Measurements from ENCODE around the gene ADCK1. TPM values are rescaled to one million over a fixed set of nuclear protein-coding genes. Genes with fewer than 3 reads are reported as not detected.

The ADCK1 gene
- total RNA-seq, 1 donor from 2014 or later = 8.0 TPM

GRCh38 chr14:77869340-77869739 lies 69.4 kb downstream of the ADCK1 start:
- H3K4me1 Mint-ChIP-seq (ENCODE audit: low read depth) = peaks cover 4% of the 10 kb centered on the region
- no peaks in the 10 kb centered on the region for H3K27me3 Mint-ChIP-seq
- no peak for DNase-seq (ENCODE audit: low spot score, unreplicated experiment)
- no peak overlapping the region for H3K27ac Mint-ChIP-seq
- no peak for TF ChIP-seq CTCF (IDR thresholded peaks at IDR 0.05; ENCODE audit: unreplicated experiment)
- H3K4me3 Mint-ChIP-seq (ENCODE audit: low read depth) = no peak overlapping the region
- H3K36me3 Mint-ChIP-seq (ENCODE audit: insufficient read depth) = peaks cover 7% of the 10 kb centered on the region
- H3K9me3 Mint-ChIP-seq (ENCODE audit: low read depth) = peaks cover 4% of the 10 kb centered on the region

GRCh38 chr14:77870646-77871045 lies 70.7 kb downstream of the ADCK1 start:
- TF ChIP-seq CTCF (IDR thresholded peaks at IDR 0.05; ENCODE audit: unreplicated experiment) = no peak
- no peak overlapping the region for H3K4me3 Mint-ChIP-seq (ENCODE audit: low read depth)
- no peaks in the 10 kb centered on the region for H3K9me3 Mint-ChIP-seq (ENCODE audit: low read depth)
- H3K27me3 Mint-ChIP-seq = no peaks in the 10 kb centered on the region
- no peak overlapping the region for H3K27ac Mint-ChIP-seq
- peaks cover 3% of the 10 kb centered on the region for H3K36me3 Mint-ChIP-seq (ENCODE audit: insufficient read depth)
- DNase-seq (ENCODE audit: low spot score, unreplicated experiment) = no peak
- H3K4me1 Mint-ChIP-seq (ENCODE audit: low read depth) = peaks cover 2% of the 10 kb centered on the region

- H3K36me3 Mint-ChIP-seq (ENCODE audit: insufficient read depth) = no peaks in the 10 kb centered on the region
- no peak overlapping the region for H3K27ac Mint-ChIP-seq
- no peak for TF ChIP-seq CTCF (IDR thresholded peaks at IDR 0.05; ENCODE audit: unreplicated experiment)
- H3K9me3 Mint-ChIP-seq (ENCODE audit: low read depth) = no peaks in the 10 kb centered on the region
- DNase-seq (ENCODE audit: low spot score, unreplicated experiment) = no peak
- no peaks in the 10 kb centered on the region for H3K27me3 Mint-ChIP-seq
- no peak overlapping the region for H3K4me3 Mint-ChIP-seq (ENCODE audit: low read depth)
- peaks cover 2% of the 10 kb centered on the region for H3K4me1 Mint-ChIP-seq (ENCODE audit: low read depth)
Observed at GRCh38 chr14:77872152-77872551, 72.2 kb downstream of the ADCK1 start.

GRCh38 chr14:77872983-77873382 lies 73.1 kb downstream of the ADCK1 start:
- Mint-ChIP-seq H3K36me3 (ENCODE audit: insufficient read depth) (no peaks in the 10 kb centered on the region), H3K9me3 (ENCODE audit: low read depth) (no peaks in the 10 kb centered on the region), H3K27ac (no peak overlapping the region), H3K27me3 (no peaks in the 10 kb centered on the region), H3K4me3 (ENCODE audit: low read depth) (no peak overlapping the region), H3K4me1 (ENCODE audit: low read depth) (no peaks in the 10 kb centered on the region)
- TF ChIP-seq CTCF (IDR thresholded peaks at IDR 0.05; ENCODE audit: unreplicated experiment) = no peak
- no peak for DNase-seq (ENCODE audit: low spot score, unreplicated experiment)

- no peak overlapping the region for H3K27ac Mint-ChIP-seq
- H3K4me3 Mint-ChIP-seq (ENCODE audit: low read depth) = no peak overlapping the region
- H3K4me1 Mint-ChIP-seq (ENCODE audit: low read depth) = peaks cover 2% of the 10 kb centered on the region
- no peaks in the 10 kb centered on the region for H3K9me3 Mint-ChIP-seq (ENCODE audit: low read depth)
- H3K27me3 Mint-ChIP-seq = no peaks in the 10 kb centered on the region
- H3K36me3 Mint-ChIP-seq (ENCODE audit: insufficient read depth) = no peaks in the 10 kb centered on the region
- no peak for TF ChIP-seq CTCF (IDR thresholded peaks at IDR 0.05; ENCODE audit: unreplicated experiment)
- no peak for DNase-seq (ENCODE audit: low spot score, unreplicated experiment)
Observed at GRCh38 chr14:77878783-77879182, 78.9 kb downstream of the ADCK1 start.
